ENCODE data around the gene DAND5.
A peak's percentile ranks its signal among the peaks of the same experiment; 100 is the strongest.

The DAND5 gene

GRCh38 chr19:12994701-12995595, 25.6 kb downstream of the DAND5 start, which contains the start of gene NFIX:
TSS of gene NFIX (plus strand) at chr19:12995475. CDS start at chr19:12995838, 363 bp downstream.
- peak; percentile 26 for DNase-seq

DNA sequence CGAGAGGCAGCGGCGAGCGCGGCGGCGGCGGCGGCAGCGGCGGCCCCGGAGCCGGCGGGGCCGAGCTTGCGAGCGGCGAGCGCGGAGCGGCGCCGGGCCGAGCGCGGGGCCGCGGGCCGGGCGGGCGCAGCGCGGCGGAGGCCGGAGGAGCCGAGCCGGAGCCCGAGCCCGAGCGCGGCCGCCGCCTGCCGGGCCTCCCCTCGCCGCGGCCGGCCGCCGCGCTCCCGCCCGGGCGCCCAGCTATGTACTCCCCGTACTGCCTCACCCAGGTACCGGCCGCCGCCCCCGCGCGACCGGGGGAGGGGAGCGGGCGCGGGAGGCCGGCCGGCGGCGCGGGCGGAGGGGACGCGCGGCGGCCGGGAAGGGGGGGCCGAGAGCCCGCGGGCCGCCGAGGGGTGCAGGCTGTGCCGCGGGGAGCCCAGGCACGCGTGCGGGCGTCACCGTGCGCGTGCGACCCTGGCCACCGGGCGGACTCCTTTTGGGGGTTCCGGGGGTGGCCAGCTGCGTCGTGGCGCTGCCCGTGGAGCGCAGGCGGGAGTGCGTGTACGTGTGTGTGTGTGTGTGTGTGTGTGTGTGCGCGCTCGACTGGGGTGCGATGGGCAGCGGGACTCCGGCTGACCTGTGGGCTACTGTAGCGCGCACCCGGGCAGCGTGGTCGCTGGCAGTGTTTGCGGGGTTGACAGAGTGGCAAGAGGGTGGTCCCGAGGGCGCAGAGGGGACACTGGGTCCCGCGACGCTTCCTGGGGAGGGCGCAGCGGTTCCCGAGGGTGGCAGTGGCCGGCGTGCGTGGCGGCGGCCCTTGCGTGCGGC, 26.4 kb downstream of the DAND5 start:
- DNase-seq: no peak

GRCh38 chr19:12996406-12997094, 27.2 kb downstream of the DAND5 start:
- no peak for DNase-seq

- no peak for DNase-seq
Observed at GRCh38 chr19:12997179-12997966, 28.0 kb downstream of the DAND5 start.

DNA sequence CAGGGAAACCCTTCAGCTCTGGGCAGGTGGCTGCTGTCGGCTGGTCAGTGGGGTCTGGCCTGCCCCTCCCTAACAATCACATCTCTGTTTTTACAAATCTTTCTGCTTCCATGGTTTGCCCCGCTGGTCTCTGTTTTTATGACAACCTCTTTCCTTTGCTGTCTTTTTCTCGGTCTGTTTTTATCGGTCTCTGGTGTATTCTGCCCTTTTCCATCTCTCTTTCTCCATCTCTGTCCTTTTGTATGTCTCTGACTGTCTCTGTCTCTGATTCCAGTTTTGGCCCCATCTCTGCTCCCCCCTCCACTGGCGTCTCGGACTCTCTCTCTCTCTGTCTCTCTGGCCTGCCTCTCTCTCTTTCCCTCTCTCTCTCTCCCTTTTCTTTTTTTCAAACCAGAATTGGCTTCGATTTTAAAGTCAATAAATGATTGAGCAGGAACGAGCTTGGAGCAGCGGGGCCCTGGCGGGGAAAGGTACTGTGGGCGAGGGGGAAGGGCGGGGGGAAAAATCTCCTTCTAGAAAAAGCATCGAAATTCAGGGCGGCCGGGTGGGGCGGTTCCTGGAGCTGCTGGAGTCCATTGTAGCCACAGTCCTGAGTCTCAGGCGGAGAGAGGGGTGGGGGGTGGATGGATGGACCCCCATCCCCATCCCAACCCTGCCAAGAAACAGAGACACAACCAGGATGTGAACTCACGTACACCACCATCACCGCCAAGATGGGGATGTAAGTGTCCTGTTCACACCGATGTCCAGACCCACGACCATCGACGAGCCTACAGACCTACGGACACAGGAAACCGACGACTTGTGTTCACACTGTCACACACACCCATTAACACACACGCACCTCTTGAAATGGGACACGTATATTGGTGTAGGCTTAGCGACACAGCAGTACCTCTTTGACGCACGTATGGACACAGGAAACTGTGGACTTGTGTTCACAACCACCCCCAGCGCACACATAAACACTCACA, 28.9 kb downstream of the DAND5 start:
- DNase-seq: no peak

DNA sequence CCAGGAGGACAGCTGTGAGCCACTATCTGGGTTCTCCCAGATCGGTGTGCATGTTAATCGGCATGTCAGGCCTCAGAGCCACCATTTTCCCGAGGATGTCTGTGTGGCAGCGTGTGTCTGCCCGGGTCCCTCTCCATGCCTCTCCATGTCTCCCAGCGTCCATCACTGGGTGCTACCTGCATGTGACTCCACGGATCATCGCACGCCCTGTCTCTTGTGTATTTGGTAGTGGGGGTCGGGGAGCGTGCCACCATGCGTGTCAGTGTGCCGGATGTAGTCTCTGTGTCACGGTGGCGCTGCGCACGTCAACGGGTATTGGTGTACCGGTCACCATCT, 31.8 kb downstream of the DAND5 start:
- no peak for DNase-seq

- DNase-seq: no peak
Observed at GRCh38 chr19:13001502-13002165, 32.3 kb downstream of the DAND5 start.

- DNase-seq: no peak
Observed at GRCh38 chr19:13002166-13002898, 33.0 kb downstream of the DAND5 start.

GRCh38 chr19:13003081-13003480, 33.7 kb downstream of the DAND5 start:
- DNase-seq: no peak

DNA sequence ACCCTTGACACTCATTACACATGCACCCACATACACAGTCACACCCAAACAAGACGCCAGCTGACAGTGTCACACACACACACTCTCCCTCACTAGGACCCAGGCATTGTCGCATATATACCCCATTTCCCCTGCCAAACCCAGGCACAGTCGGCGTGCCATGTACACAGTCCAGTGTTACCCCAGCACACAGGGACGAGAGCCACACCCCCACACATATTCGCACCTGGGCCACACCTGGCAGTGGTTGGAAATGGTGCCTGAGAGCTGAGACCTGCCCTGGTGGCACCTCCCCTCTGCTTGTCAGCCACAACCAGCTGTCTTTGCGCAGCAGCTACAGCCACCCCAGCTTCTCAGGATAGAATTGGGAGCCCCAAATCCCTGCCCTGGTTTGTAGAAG, 34.9 kb downstream of the DAND5 start:
- DNase-seq: no peak

- DNase-seq: no peak
Observed at GRCh38 chr19:13005253-13005652, 35.9 kb downstream of the DAND5 start.

- peak; percentile 19 for DNase-seq
Observed at GRCh38 chr19:13005861-13006370, 36.5 kb downstream of the DAND5 start.

DNA sequence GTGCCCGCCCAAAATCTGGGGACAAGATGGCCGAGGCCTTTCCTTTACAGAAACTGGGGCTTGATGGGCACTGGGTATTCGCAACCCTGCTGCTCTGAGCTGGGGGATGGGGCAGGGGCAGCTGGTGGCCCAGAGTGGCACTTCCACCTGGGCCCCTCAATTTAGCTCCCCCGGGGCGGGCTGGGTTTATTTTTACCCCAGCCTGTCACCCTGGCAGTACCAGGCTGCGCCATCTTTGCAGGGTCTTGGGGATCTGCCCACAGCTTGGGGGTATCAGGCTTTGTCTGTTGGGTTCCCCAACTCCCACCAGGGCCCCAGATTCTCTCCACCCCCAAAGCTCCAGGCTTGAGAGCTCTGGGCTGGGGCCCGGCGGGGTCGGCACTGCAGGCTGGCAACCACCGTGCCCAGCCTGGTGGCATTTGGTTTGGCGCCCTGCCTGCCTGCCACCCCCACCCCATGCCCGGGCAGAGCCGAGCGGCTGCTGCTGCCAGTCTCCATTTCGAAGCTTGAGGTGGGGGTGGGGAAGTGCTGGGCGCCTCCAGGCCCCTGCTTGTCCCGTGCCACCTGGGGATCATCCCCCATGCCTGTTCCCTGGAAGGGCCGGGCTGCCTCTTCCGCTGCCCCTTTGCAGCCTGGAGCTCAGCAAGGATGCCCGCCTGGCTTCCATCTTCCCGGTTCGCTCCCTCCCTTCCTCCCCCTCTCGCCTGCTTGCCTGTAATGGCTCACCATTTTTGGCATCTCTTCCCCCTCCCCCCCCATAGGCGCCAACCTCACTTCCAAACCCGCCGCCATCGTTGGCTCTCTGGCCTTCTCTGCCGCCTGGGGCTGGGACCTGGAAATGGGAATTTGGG, 37.3 kb downstream of the DAND5 start:
- no peak for DNase-seq

DNA sequence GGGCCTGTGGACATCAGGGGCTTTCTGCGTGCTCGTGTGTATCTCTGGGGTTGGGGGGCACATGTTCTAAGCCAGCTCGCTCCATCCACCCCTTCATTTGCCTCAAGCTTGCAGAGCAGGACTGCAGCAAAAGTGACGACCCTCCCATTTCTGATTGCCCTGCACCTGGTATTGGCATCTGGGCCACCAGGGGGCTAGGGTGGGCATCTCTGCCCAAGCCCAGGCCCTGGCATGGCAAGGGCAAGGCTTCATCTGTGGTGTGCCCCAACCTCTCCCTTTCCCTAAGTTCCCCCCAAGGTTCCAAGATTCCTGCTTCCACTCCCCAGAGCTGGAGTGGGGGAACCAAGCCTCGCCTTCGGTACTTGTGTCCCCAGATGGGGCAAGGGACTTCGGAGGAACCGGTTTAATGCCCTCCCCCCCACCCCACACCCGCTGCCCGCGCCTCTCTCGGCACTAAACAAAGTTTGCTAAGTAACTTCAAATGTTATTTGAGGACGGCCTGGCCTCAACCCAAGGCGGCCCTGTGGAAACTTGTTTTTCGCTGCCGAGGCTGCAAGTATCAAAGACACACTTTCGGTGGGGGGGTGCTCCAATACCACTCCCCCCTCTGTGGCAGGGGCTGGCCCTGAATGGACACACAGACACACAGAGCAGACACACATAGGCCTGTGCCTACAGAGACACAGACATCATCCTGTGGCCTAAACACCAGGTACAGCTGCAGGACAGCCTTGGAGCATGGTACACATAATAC, 38.1 kb downstream of the DAND5 start:
- DNase-seq: no peak

DNA sequence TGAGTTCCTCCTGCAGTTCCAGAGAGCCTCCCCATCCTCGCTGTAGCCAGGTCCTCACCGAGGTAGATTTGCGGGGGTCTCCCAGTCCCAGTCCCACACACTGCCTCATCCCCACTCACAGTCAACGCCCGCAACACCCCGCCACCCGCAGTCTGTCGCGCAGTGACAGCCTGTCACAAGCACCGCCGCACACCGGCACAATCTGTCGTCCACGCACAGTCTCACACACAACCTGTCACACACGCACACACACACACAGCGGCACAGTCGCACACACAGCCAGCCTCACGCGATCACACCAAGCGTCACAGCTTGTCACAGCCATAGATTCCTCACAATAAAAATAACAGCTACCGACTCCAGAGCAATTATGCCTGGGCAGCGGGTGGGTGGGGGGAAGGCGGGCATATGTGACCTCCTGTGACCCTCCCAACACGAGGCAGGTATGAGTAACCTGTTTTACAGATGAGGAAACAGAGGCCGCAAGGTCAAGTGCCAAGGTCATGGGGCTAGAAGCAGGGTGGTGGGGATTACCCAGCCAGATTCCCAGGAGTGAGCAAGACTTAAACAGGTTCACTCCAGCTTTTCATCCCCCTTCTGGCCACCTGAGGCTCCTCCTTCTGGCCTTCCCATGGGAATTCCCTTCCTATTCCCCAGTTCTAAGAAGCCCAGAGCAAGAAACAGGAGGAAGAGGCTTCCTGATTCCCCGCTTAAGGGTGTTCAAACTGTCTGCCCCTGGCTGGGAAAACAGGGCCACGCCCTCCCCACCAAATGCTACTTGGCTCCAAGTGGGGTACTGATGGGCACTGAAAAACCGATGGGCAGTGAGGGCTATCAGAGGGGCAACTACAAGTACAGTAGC, 39.8 kb downstream of the DAND5 start:
- no peak for DNase-seq

- no peak for DNase-seq
Observed at GRCh38 chr19:13010038-13010991, 40.9 kb downstream of the DAND5 start.

Data from COR-L47 (cell line).